IMR-90 (cell line): ENCODE measurements around the gene ENHO. TPM values are rescaled to one million over a fixed set of nuclear protein-coding genes. Genes with fewer than 3 reads are reported as not detected.

Experiments used
- ATAC-seq: fragments of 200-7000 bp; cut with Tn5 transposase; 2 replicates; pipeline ENCODE4 v1.9.1; 2020; ENCODE audit warnings: low read depth, mild to moderate bottlenecking, moderate library complexity
- BruUV-seq: library from RNA; stranded (reverse); fragments of 400-500 nt; replicated peaks from 2 replicates; lab custom pipeline; 2021; lab: Mats Ljungman, UMichigan
- CTCF ChIA-PET: fragments of 300-600 bp; formaldehyde crosslinking; extraction: SDS; loops from one replicate; lab custom pipeline; 2021; ENCODE audit warnings: antibody characterized with exemption; lab: Yijun Ruan, JAX
- POLR2A ChIA-PET: fragments of 300-600 bp; sonication (Branson Sonifier 250); formaldehyde crosslinking; loops from one replicate; lab custom pipeline; 2022; ENCODE audit warnings: antibody characterized with exemption; ENCODE audit not compliant: unreplicated experiment; lab: Charles Lee
- DNase-seq: peaks from one replicate; pipeline ENCODE4 v3.0.0; 2013
- H2AFZ ChIP-seq: replicated peaks from 2 replicates; pipeline ENCODE3; 2013; ENCODE audit warnings: low read length, mild to moderate bottlenecking; ENCODE audit not compliant: poor library complexity
- H2AK5ac ChIP-seq: 2 replicates; pipeline ENCODE4 v1.6.1; 2013; ENCODE audit warnings: low read depth, low read length, inconsistent platforms
- H2AK9ac ChIP-seq: replicated peaks from 2 replicates; pipeline ENCODE3; 2013; ENCODE audit warnings: mild to moderate bottlenecking, low read depth, low read length, moderate library complexity; ENCODE audit not compliant: poor library complexity
- H2BK120ac ChIP-seq: 2 replicates; pipeline ENCODE4 v1.6.1; 2013; ENCODE audit warnings: low read depth, low read length, inconsistent platforms
- H2BK15ac ChIP-seq: 3 replicates; pipeline ENCODE4 v1.6.1; 2013; ENCODE audit warnings: low read depth, low read length, inconsistent platforms
- H2BK20ac ChIP-seq: 2 replicates; pipeline ENCODE4 v1.6.1; 2013; ENCODE audit warnings: low read depth, mild to moderate bottlenecking, inconsistent platforms, low read length, moderate library complexity
- H2BK5ac ChIP-seq: 2 replicates; pipeline ENCODE4 v1.6.1; 2013; ENCODE audit warnings: mild to moderate bottlenecking, low read depth, low read length, inconsistent platforms; ENCODE audit not compliant: poor library complexity, severe bottlenecking
- H3K14ac ChIP-seq: replicated peaks from 2 replicates; pipeline ENCODE4 v1.6.1; 2013; ENCODE audit warnings: low read depth, low read length, inconsistent platforms
- H3K18ac ChIP-seq: 2 replicates; pipeline ENCODE4 v1.6.1; 2013; ENCODE audit warnings: low read depth, low read length, control low read depth
- H3K23ac ChIP-seq: 2 replicates; pipeline ENCODE4 v1.6.1; 2013; ENCODE audit warnings: low read depth, low read length, inconsistent platforms
- H3K27ac ChIP-seq: 2 replicates; pipeline ENCODE4 v1.5.1; 2013; ENCODE audit warnings: mild to moderate bottlenecking, control low read depth, low read length; ENCODE audit not compliant: insufficient read depth
- H3K27me3 ChIP-seq: 2 replicates; pipeline ENCODE4 v1.6.1; 2013; ENCODE audit warnings: low read length; ENCODE audit not compliant: control insufficient read depth, insufficient read depth
- H3K36me3 ChIP-seq: 2 replicates; pipeline ENCODE4 v1.6.1; 2013; ENCODE audit warnings: low read length, mixed read lengths; ENCODE audit not compliant: control insufficient read depth, insufficient read depth
- H3K4ac ChIP-seq: 2 replicates; pipeline ENCODE4 v1.6.1; 2013; ENCODE audit warnings: low read depth, low read length, inconsistent platforms
- H3K4me1 ChIP-seq: 2 replicates; pipeline ENCODE4 v1.6.1; 2013; ENCODE audit warnings: low read length, mixed read lengths; ENCODE audit not compliant: control insufficient read depth, insufficient read depth
- H3K4me2 ChIP-seq: 2 replicates; pipeline ENCODE4 v1.6.1; 2013; ENCODE audit warnings: low read depth, mild to moderate bottlenecking, control low read depth, low read length, moderate library complexity
- H3K4me3 ChIP-seq: 2 replicates; pipeline ENCODE4 v1.5.1; 2013; ENCODE audit warnings: low read depth, mild to moderate bottlenecking, control low read depth, low read length, moderate library complexity; ENCODE audit not compliant: insufficient read depth
- H3K56ac ChIP-seq: 2 replicates; pipeline ENCODE4 v1.6.1; 2013; ENCODE audit warnings: low read length, inconsistent platforms; ENCODE audit not compliant: insufficient read depth; ENCODE audit errors: extremely low read depth
- H3K79me1 ChIP-seq, 2 experiments: 2 replicates each; pipeline ENCODE4 v1.6.1; 2013; ENCODE audit warnings: low read length in 2 of 2, inconsistent platforms in 1 of 2, low read depth in 1 of 2
- H3K9ac ChIP-seq: 2 replicates; pipeline ENCODE4 v1.6.1; 2013; ENCODE audit warnings: low read depth, low read length, control low read depth
- H3K9me1 ChIP-seq: 2 replicates; pipeline ENCODE4 v1.6.1; 2013; ENCODE audit warnings: low read length, inconsistent platforms; ENCODE audit not compliant: insufficient read depth
- H3K9me3 ChIP-seq: 2 replicates; pipeline ENCODE4 v1.6.1; 2013; ENCODE audit warnings: low read length; ENCODE audit not compliant: control insufficient read depth, insufficient read depth
- H4K20me1 ChIP-seq: 2 replicates; pipeline ENCODE4 v1.6.1; 2013; ENCODE audit warnings: low read length, inconsistent platforms; ENCODE audit not compliant: insufficient read depth
- H4K5ac ChIP-seq: 2 replicates; pipeline ENCODE4 v1.6.1; 2013; ENCODE audit warnings: mild to moderate bottlenecking, low read depth, low read length, control low read depth
- H4K8ac ChIP-seq, 2 experiments: 2 replicates each; pipeline ENCODE4 v1.6.1; 2013; ENCODE audit warnings: low read depth in 2 of 2, low read length in 2 of 2, control low read depth in 1 of 2, inconsistent platforms in 1 of 2
- H4K91ac ChIP-seq: 2 replicates; pipeline ENCODE4 v1.6.1; 2013; ENCODE audit warnings: low read depth, low read length, inconsistent platforms; ENCODE audit not compliant: insufficient read depth
- BHLHE40 ChIP-seq: fragments of 150-350 bp; IDR thresholded peaks from 2 replicates; pipeline ENCODE4 v1.6.1; 2016; ENCODE audit warnings: mild to moderate bottlenecking, low read depth, low read length
- CEBPB ChIP-seq: IDR thresholded peaks from 2 replicates; pipeline ENCODE4 v1.6.1; 2012; ENCODE audit warnings: low read depth, low read length, improper control_type of control experiment
- CTCF ChIP-seq: conservative IDR thresholded peaks from 2 replicates; pipeline ENCODE4 v1.5.1; 2012; ENCODE audit warnings: mild to moderate bottlenecking, low read depth, low read length, improper control_type of control experiment
- ELK1 ChIP-seq: fragments of 150-350 bp; IDR thresholded peaks from 2 replicates; pipeline ENCODE4 v1.6.1; 2016; ENCODE audit warnings: low read depth, mild to moderate bottlenecking, low read length, moderate library complexity, borderline replicate concordance
- FOS ChIP-seq: fragments of 150-350 bp; IDR thresholded peaks from 2 replicates; pipeline ENCODE4 v1.6.1; 2016; ENCODE audit warnings: low read depth, low read length
- MAFK ChIP-seq: IDR thresholded peaks from 2 replicates; pipeline ENCODE4 v1.6.1; 2012; ENCODE audit warnings: low read depth, low read length, improper control_type of control experiment
- MAZ ChIP-seq: IDR thresholded peaks from 2 replicates; pipeline ENCODE4 v1.6.1; 2012; ENCODE audit warnings: low read depth, mild to moderate bottlenecking, low read length, improper control_type of control experiment, moderate library complexity, borderline replicate concordance
- MXI1 ChIP-seq: IDR thresholded peaks from 2 replicates; pipeline ENCODE4 v1.6.1; 2012; ENCODE audit warnings: low read depth, mild to moderate bottlenecking, low read length, moderate library complexity, borderline replicate concordance
- NFE2L2 ChIP-seq: fragments of 150-350 bp; IDR thresholded peaks from 2 replicates; pipeline ENCODE4 v1.6.1; 2016; ENCODE audit warnings: low read depth, mild to moderate bottlenecking, low read length
- RFX5 ChIP-seq: IDR thresholded peaks from 2 replicates; pipeline ENCODE4 v1.8.0; 2012; ENCODE audit warnings: low read depth, mild to moderate bottlenecking, low read length, moderate library complexity
- WGBS, 2 experiments: methylation state at CpG; one replicate each; pipeline versions ENCODE4 v1.1.5 to v1.1.7; 2013; ENCODE audit warnings: missing lambda C conversion rate in 2 of 2; ENCODE audit not compliant: insufficient read length in 1 of 2; ENCODE audit errors: extremely low coverage in 2 of 2; 5-methylcytosine and 5-hydroxymethylcytosine counted together
- dilution Hi-C: fragments of 300-500 bp; cut with HindIII; formaldehyde crosslinking; loops from one replicate; pipeline ENCODE4 v1.14.3; 2018; ENCODE audit warnings: low sequenced_read_pairs; ENCODE audit not compliant: unreplicated experiment
- in situ Hi-C: fragments of 300-500 bp; cut with MboI; formaldehyde crosslinking; loops from 3 replicates; pipeline ENCODE4 v1.14.3; 2019; ENCODE audit warnings: low sequenced_read_pairs, inconsistent platforms, mixed read lengths
- intact Hi-C: fragments of 100-400 bp; cut with micrococcal nuclease; formaldehyde crosslinking; loops from 2 replicates; pipeline ENCODE4 v1.10.0; 2022
- polyA plus RNA-seq, 3 experiments: library from polyadenylated mRNA; depleted of rRNA; stranded (reverse); fragments of >200 nt; gene quantifications; 2 replicates each; pipeline ENCODE4 v1.2.3, GENCODE V29; 2012; ENCODE audit warnings: low replicate concordance in 1 of 3
- total RNA-seq: library from RNA; depleted of rRNA; stranded (reverse); fragments of >200 nt; gene quantifications from 2 replicates; pipeline ENCODE4 v1.2.3, GENCODE V29; 2012

The ENHO gene
- total and polyA plus RNA-seq, 2 of the 4 experiments (the other 2 are of a cell fraction) = not detected

- no peak for ATAC-seq
- Histone ChIP-seq H3K56ac (no peak overlapping the region), H3K4me2 (no peak overlapping the region), H2BK120ac (no peak overlapping the region), H4K8ac (no peak overlapping the region), H2BK15ac (no peak overlapping the region), H3K9ac (no peak overlapping the region), H3K23ac (no peak overlapping the region), H3K27me3 (peaks cover 59% of the 10 kb centered on the region), H3K4me3 (no peak overlapping the region), H3K9me1 (no peaks in the 10 kb centered on the region), H2AK9ac (no peak overlapping the region), H3K4ac (no peak overlapping the region), H3K18ac (no peak overlapping the region), H4K91ac (no peak overlapping the region), H2AFZ (no peak overlapping the region), H3K36me3 (no peaks in the 10 kb centered on the region), H3K4me1 (peaks cover 9% of the 10 kb centered on the region; the same call in 1 of the 2 replicates), H2AK5ac (no peak overlapping the region), H2BK20ac (no peak overlapping the region), H3K14ac (no peak overlapping the region), H4K20me1 (no peaks in the 10 kb centered on the region), H3K79me1 (no peaks in the 10 kb centered on the region), H3K27ac (no peak overlapping the region), H3K9me3 (peaks cover 3% of the 10 kb centered on the region; the same call in 1 of the 2 replicates), H4K5ac (no peak overlapping the region), H2BK5ac (no peak overlapping the region)
- no TSS peak for BruUV-seq
- dilution Hi-C loops (no loop called here), in situ Hi-C loops (no loop called here), intact Hi-C loops (no loop called here)
- no peak for TF ChIP-seq MAZ
- TF ChIP-seq CEBPB = no peak
- no peak for TF ChIP-seq RFX5
- TF ChIP-seq FOS = no peak
- no peak for TF ChIP-seq CTCF
- TF ChIP-seq ELK1 = no peak
- no peak for TF ChIP-seq NFE2L2
- no peak for TF ChIP-seq MXI1
- TF ChIP-seq MAFK = no peak
- TF ChIP-seq BHLHE40 = no peak
- 100% methylated on average over 2 of the region's 9 CpGs; no CpG with 5 or more reads in 1 of the 2 experiments for WGBS, 2 experiments
- ChIA-PET CTCF (interaction anchor here (2.3 kb wide), 1 partner anchor 10 kb away, joined by 6 read pairs; no protein-coding TSS in a partner anchor), POLR2A (no interaction called here)
- no peak for DNase-seq
These were observed 35.6 kb upstream of the ENHO start for GRCh38 chr9:34558364-34558763.
